ENCODE results near the gene ANKS3. TPM values are rescaled to one million over a fixed set of nuclear protein-coding genes. Genes with fewer than 3 reads are reported as not detected.

The ANKS3 gene
- total and polyA plus RNA-seq, 10 of the 15 experiments (the other 5 are each of a cell fraction or from before 2014, with no cell fraction given) = 0.29 to 14.2 (median 8.5) TPM

- no peak overlapping the region for H3K4me3 ChIP-seq
- ChIA-PET POLR2A (interaction anchor here (0.6 kb wide), 1 partner anchor 310 kb away, joined by 4 read pairs; no protein-coding TSS in a partner anchor), SMC1A (ENCODE audit: uncharacterized antibody, unreplicated experiment) (no interaction called here), RAD21 (ENCODE audit: unreplicated experiment) (no interaction called here), CTCF (no interaction called here)
- peaks cover 0 to 16% of the 10 kb centered on the region in 2 experiments; a peak in 3 of 4 replicates for H3K36me3 ChIP-seq (ENCODE audit: control insufficient read depth in 2 of 2, insufficient read depth in 2 of 2, low read length in 1 of 2)
- intact Hi-C loops (cut with micrococcal nuclease; ENCODE audit: unreplicated experiment) = no loop called here
- H3K27ac ChIP-seq (ENCODE audit: control insufficient read depth, insufficient read depth) = no peak overlapping the region
- H2AFZ ChIP-seq (ENCODE audit: control insufficient read depth, low read depth, low read length) = no peak overlapping the region
- no peak overlapping the region for H3K9ac ChIP-seq (ENCODE audit: control insufficient read depth, insufficient read depth, low read length)
- FAIRE-seq (no peak), ATAC-seq (no peak), DNase-seq (ENCODE audit: low read depth, low spot score) (no peak)
- TF ChIP-seq POLR2A (IDR thresholded peaks at IDR 0.05; ENCODE audit: low read depth, low read length) = 0 out of 2 replicates have a peak, but pooled peaks have one; percentile 23
- TF ChIP-seq HDAC2 (IDR thresholded peaks at IDR 0.05) = no peak
- no peak for TF ChIP-seq NR2F1 (conservative IDR thresholded peaks at IDR 0.05)
- H3K27me3 ChIP-seq (replicated peaks in 1 of 2; ENCODE audit: control insufficient read depth in 2 of 2, insufficient read depth in 2 of 2, low read length in 1 of 2) = no peaks in the 10 kb centered on the region
- in situ Hi-C loops (cut with MboI) = no loop called here
- WGBS (ENCODE audit: insufficient coverage, insufficient replicate concordance, low lambda C conversion rate, missing lambda C conversion rate) = 97% methylated on average over 21 of the region's 21 CpGs
- no peaks in the 10 kb centered on the region for H3K9me3 ChIP-seq (replicated peaks; ENCODE audit: control insufficient read depth, insufficient read depth, low read length)
- BruUV-seq (replicated peaks) = no TSS peak
- no peaks in the 10 kb centered on the region for H4K20me1 ChIP-seq (ENCODE audit: control insufficient read depth, insufficient read depth)
- H3K4me1 ChIP-seq (ENCODE audit: control insufficient read depth, insufficient read depth, low read length) = peaks cover 7% of the 10 kb centered on the region
- peaks cover 6% of the 10 kb centered on the region for H3K79me2 ChIP-seq (ENCODE audit: control insufficient read depth, insufficient read depth, low read length)
- H3K4me2 ChIP-seq (ENCODE audit: control insufficient read depth, insufficient read depth) = no peak overlapping the region
Measured at GRCh38 chr16:4689091-4689671, 44.9 kb downstream of the ANKS3 start.

DNA sequence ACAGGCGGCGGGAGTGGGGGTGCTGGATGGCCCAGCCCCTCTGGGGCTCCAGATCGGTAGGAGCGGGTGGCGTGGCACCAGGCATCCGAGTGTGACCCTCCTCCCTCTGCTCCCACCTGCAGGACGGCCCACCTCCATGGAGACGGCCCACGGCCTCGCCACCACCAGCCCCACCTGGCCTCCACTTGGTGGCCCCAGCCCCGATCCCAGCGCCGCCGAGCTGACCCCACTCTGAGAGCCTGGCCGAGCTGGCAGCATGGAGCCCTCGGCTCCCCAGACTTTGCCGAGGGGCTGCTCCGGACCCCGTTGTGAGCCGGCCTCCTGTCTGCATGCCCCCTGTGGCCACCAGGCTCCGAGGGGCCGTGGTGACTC, 45.4 kb downstream of the ANKS3 start:
- H3K27ac ChIP-seq (ENCODE audit: control insufficient read depth, insufficient read depth) = no peak overlapping the region
- H4K20me1 ChIP-seq (ENCODE audit: control insufficient read depth, insufficient read depth) = no peaks in the 10 kb centered on the region
- H3K27me3 ChIP-seq (replicated peaks in 1 of 2; ENCODE audit: control insufficient read depth in 2 of 2, insufficient read depth in 2 of 2, low read length in 1 of 2) = no peaks in the 10 kb centered on the region
- H3K9ac ChIP-seq (ENCODE audit: control insufficient read depth, insufficient read depth, low read length) = no peak overlapping the region
- SMC1A ChIA-PET (ENCODE audit: uncharacterized antibody, unreplicated experiment) = no interaction called here
- CTCF ChIA-PET = no interaction called here
- peaks cover 7% of the 10 kb centered on the region for H3K4me1 ChIP-seq (ENCODE audit: control insufficient read depth, insufficient read depth, low read length)
- H3K4me2 ChIP-seq (ENCODE audit: control insufficient read depth, insufficient read depth) = no peak overlapping the region
- DNase-seq (ENCODE audit: low read depth, low spot score) = no peak
- FAIRE-seq = no peak
- H2AFZ ChIP-seq (ENCODE audit: control insufficient read depth, low read depth, low read length) = no peak overlapping the region
- 94% methylated on average over 22 of the region's 22 CpGs for WGBS (ENCODE audit: insufficient coverage, insufficient replicate concordance, low lambda C conversion rate, missing lambda C conversion rate)
- H3K36me3 ChIP-seq (ENCODE audit: control insufficient read depth in 2 of 2, insufficient read depth in 2 of 2, low read length in 1 of 2) = peaks cover 0 to 20% of the 10 kb centered on the region in 2 experiments; a peak in 3 of 4 replicates
- no peak overlapping the region for H3K4me3 ChIP-seq
- peaks cover under 1% of the 10 kb centered on the region; the same call in 1 of the 2 replicates for H3K79me2 ChIP-seq (ENCODE audit: control insufficient read depth, insufficient read depth, low read length)
- in situ Hi-C loops (cut with MboI) = no loop called here
- no peak for ATAC-seq
- POLR2A ChIA-PET = interaction anchor here (0.6 kb wide), 1 partner anchor 309 kb away, joined by 4 read pairs; no protein-coding TSS in a partner anchor
- intact Hi-C loops (cut with micrococcal nuclease; ENCODE audit: unreplicated experiment) = no loop called here
- H3K9me3 ChIP-seq (replicated peaks; ENCODE audit: control insufficient read depth, insufficient read depth, low read length) = no peaks in the 10 kb centered on the region
- no TSS peak for BruUV-seq (replicated peaks)
- RAD21 ChIA-PET (ENCODE audit: unreplicated experiment) = no interaction called here
- TF ChIP-seq PML (IDR thresholded peaks at IDR 0.05; ENCODE audit: low read length) (no peak), ZNF622 (IDR thresholded peaks at IDR 0.05) (no peak), SP1 (IDR thresholded peaks at IDR 0.05; ENCODE audit: low read depth, low read length) (no peak), SMAD1 (IDR thresholded peaks at IDR 0.05; ENCODE audit: low read depth, partially characterized antibody) (no peak), NFYA (IDR thresholded peaks at IDR 0.05; ENCODE audit: borderline replicate concordance, low read depth, low read length) (no peak), PRDM15 (CRISPR knock-in tag; IDR thresholded peaks at IDR 0.05) (no peak), POLR2A (IDR thresholded peaks at IDR 0.05; ENCODE audit: low read depth, low read length) (no peak), NFYB (IDR thresholded peaks at IDR 0.05; ENCODE audit: insufficient read depth, low read depth, low read length) (no peak), STAT1 (conservative IDR thresholded peaks at IDR 0.05) (no peak), POLR2AphosphoS5 (IDR thresholded peaks at IDR 0.05; ENCODE audit: low read length) (no peak), LARP7 (IDR thresholded peaks at IDR 0.05) (no peak)
- TF ChIP-seq, protein P1, sequence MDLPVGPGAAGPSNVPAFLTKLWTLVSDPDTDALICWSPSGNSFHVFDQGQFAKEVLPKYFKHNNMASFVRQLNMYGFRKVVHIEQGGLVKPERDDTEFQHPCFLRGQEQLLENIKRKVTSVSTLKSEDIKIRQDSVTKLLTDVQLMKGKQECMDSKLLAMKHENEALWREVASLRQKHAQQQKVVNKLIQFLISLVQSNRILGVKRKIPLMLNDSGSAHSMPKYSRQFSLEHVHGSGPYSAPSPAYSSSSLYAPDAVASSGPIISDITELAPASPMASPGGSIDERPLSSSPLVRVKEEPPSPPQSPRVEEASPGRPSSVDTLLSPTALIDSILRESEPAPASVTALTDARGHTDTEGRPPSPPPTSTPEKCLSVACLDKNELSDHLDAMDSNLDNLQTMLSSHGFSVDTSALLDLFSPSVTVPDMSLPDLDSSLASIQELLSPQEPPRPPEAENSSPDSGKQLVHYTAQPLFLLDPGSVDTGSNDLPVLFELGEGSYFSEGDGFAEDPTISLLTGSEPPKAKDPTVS (IDR thresholded peaks at IDR 0.05; ENCODE audit: low read depth, low read length) = no peak
